ENCODE results near the gene PROM1. TPM values are rescaled to one million over a fixed set of nuclear protein-coding genes. Genes with fewer than 3 reads are reported as not detected.

Gene PROM1
- polyA plus RNA-seq, 1 donor from 2014 or later, result 1.1 TPM

DNA sequence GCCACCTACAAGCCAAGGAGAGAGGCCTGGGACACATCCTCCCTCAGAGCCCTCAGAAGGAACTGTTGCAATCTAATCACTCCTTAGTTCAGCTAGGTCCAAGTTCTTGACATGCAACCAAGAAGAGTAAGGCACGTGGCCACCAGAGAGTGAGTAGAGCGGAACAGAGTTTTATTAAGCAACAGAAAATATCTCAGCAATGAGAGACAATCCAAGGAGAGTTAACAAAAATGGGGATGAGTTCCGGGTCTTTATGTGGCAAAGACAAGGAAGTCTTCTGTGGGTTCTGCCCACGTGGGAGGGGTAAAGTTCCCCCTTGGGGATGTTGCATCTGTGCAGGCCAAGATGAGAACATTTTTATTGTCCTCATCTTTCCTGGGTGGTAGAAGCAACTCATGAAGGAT lies 38.5 kb upstream of the PROM1 start:
- Histone ChIP-seq H3K9ac (ENCODE audit: low read length) (no peak overlapping the region), H3K27ac (ENCODE audit: low read length) (no peak overlapping the region), H3K4me3 (ENCODE audit: low read length) (no peak overlapping the region), H3K9me3 (ENCODE audit: low read length) (no peaks in the 10 kb centered on the region), H3F3A (ENCODE audit: insufficient read depth, low read length, poor library complexity, severe bottlenecking) (no peaks in the 10 kb centered on the region), H3K9me2 (ENCODE audit: insufficient read depth, low read length) (no peaks in the 10 kb centered on the region), H3K27me3 (ENCODE audit: insufficient read depth, low read depth, low read length) (no peaks in the 10 kb centered on the region), H3K79me2 (replicated peaks; ENCODE audit: insufficient read depth, low read length) (no peaks in the 10 kb centered on the region), H3K36me3 (ENCODE audit: insufficient read depth, low read length) (no peaks in the 10 kb centered on the region), H2AFZ (ENCODE audit: low read depth, low read length) (no peak overlapping the region), H3K4me2 (ENCODE audit: low read length) (no peak overlapping the region), H4K20me1 (ENCODE audit: insufficient read depth) (no peaks in the 10 kb centered on the region)
- TF ChIP-seq CTCF (IDR thresholded peaks at IDR 0.05; ENCODE audit: poor library complexity, severe bottlenecking) (no peak), EZH2 (IDR thresholded peaks at IDR 0.05; ENCODE audit: borderline replicate concordance, insufficient read depth, low read length, poor library complexity, severe bottlenecking) (no peak), EP300 (conservative IDR thresholded peaks at IDR 0.05; ENCODE audit: poor library complexity, severe bottlenecking) (no peak), POLR2AphosphoS5 (IDR thresholded peaks at IDR 0.05) (no peak), MXI1 (conservative IDR thresholded peaks at IDR 0.05; ENCODE audit: poor library complexity, severe bottlenecking) (no peak), RAD21 (conservative IDR thresholded peaks at IDR 0.05) (no peak), SMC3 (conservative IDR thresholded peaks at IDR 0.05; ENCODE audit: poor library complexity) (no peak), TAF1 (IDR thresholded peaks at IDR 0.05; ENCODE audit: low read depth) (no peak)
- TF ChIP-seq, protein P1, sequence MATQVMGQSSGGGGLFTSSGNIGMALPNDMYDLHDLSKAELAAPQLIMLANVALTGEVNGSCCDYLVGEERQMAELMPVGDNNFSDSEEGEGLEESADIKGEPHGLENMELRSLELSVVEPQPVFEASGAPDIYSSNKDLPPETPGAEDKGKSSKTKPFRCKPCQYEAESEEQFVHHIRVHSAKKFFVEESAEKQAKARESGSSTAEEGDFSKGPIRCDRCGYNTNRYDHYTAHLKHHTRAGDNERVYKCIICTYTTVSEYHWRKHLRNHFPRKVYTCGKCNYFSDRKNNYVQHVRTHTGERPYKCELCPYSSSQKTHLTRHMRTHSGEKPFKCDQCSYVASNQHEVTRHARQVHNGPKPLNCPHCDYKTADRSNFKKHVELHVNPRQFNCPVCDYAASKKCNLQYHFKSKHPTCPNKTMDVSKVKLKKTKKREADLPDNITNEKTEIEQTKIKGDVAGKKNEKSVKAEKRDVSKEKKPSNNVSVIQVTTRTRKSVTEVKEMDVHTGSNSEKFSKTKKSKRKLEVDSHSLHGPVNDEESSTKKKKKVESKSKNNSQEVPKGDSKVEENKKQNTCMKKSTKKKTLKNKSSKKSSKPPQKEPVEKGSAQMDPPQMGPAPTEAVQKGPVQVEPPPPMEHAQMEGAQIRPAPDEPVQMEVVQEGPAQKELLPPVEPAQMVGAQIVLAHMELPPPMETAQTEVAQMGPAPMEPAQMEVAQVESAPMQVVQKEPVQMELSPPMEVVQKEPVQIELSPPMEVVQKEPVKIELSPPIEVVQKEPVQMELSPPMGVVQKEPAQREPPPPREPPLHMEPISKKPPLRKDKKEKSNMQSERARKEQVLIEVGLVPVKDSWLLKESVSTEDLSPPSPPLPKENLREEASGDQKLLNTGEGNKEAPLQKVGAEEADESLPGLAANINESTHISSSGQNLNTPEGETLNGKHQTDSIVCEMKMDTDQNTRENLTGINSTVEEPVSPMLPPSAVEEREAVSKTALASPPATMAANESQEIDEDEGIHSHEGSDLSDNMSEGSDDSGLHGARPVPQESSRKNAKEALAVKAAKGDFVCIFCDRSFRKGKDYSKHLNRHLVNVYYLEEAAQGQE (IDR thresholded peaks at IDR 0.05; ENCODE audit: borderline replicate concordance), result no peak

- no peaks in the 10 kb centered on the region for H3F3A ChIP-seq (ENCODE audit: insufficient read depth, low read length, poor library complexity, severe bottlenecking)
- H3K79me2 ChIP-seq (replicated peaks; ENCODE audit: insufficient read depth, low read length), result no peaks in the 10 kb centered on the region
- no peak overlapping the region for H3K4me3 ChIP-seq (ENCODE audit: low read length)
- no peaks in the 10 kb centered on the region for H3K36me3 ChIP-seq (ENCODE audit: insufficient read depth, low read length)
- H2AFZ ChIP-seq (ENCODE audit: low read depth, low read length), result no peak overlapping the region
- TF ChIP-seq EZH2 (IDR thresholded peaks at IDR 0.05; ENCODE audit: borderline replicate concordance, insufficient read depth, low read length, poor library complexity, severe bottlenecking) (no peak), TAF1 (IDR thresholded peaks at IDR 0.05; ENCODE audit: low read depth) (no peak), CTCF (IDR thresholded peaks at IDR 0.05; ENCODE audit: poor library complexity, severe bottlenecking) (no peak), POLR2AphosphoS5 (IDR thresholded peaks at IDR 0.05) (no peak), EP300 (conservative IDR thresholded peaks at IDR 0.05; ENCODE audit: poor library complexity, severe bottlenecking) (no peak)
- no peaks in the 10 kb centered on the region for H4K20me1 ChIP-seq (ENCODE audit: insufficient read depth)
- no peaks in the 10 kb centered on the region for H3K27me3 ChIP-seq (ENCODE audit: insufficient read depth, low read depth, low read length)
- no peaks in the 10 kb centered on the region for H3K9me2 ChIP-seq (ENCODE audit: insufficient read depth, low read length)
- H3K9ac ChIP-seq (ENCODE audit: low read length), result no peak overlapping the region
- H3K4me2 ChIP-seq (ENCODE audit: low read length), result no peak overlapping the region
- no peaks in the 10 kb centered on the region for H3K9me3 ChIP-seq (ENCODE audit: low read length)
- no peak overlapping the region for H3K27ac ChIP-seq (ENCODE audit: low read length)
Measured at GRCh38 chr4:16120720-16121119, 36.9 kb upstream of the PROM1 start.
